GM21526 (cell line): ENCODE results near the gene SYTL1.

Experiments used
- ATAC-seq: cut with Tn5 transposase; IDR thresholded peaks from one replicate; pipeline ENCODE4 v1.9.1; 2021; ENCODE audit warnings: moderate library complexity; ENCODE audit not compliant: unreplicated experiment, low FRiP score

The SYTL1 gene

DNA sequence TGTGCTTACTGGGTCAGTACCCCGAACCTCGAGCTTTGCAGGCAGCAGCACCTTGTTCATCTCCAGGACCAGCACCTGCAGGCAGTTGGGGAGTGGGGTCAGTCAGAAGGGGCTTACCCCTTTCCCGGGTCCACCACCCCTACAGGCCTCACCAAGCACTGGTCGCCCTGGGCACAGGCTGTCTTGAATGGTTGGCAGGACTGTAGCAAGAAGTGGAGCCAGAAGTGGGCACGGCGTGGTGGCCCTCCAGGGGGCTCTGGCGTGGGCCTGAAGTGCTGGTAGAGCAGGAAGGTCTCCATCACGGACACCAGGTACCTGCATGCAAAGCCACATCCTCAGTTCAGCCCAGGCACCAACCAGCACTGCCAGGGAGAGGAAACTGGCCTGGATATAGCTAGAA is 19.7 kb downstream of the SYTL1 start:
- ATAC-seq: no peak

DNA sequence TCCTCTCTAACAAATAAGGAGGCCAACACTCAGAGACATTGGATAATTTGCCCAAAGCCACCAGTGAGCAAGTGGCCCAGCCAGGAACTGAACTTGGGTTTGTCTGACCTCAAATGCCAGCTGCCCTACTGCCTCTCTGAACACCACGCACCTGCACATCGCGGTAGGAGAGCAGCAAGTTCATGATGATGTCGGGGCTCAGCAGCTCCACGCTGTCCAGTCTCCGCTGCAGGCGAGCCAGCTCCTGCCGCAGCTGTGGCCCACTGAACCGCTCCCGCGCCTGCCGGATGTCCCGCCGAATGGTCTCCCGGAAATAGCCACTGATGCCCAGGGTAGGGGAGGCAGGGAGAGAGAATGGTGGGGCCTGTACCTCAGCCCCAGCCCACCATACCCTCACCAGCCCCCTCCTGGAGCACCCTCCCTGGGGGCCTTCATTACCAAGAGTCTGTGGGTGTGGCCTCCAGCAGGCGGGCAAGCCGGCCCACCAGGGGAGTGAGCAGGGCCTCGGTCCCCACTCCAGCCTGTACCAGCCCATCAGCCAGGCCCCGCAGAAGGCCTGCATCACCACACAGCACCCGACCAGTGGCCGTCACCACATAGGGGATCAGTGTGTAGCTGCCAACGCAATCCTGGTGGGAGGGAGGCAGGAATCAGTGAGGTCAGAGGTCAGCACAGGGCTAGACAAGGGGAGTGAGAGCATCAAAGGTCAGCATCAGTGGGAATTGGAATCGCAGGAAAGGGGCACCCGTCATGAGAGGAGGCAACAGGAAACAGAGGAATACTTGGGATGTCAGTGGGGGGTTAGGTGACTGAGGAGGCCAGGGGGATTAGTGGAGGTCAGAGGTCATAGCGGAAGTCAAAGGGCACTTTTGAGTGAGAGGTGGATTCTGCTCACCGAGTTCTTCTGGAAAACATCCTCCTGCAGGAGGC is 22.2 kb downstream of the SYTL1 start:
- ATAC-seq: no peak

DNA sequence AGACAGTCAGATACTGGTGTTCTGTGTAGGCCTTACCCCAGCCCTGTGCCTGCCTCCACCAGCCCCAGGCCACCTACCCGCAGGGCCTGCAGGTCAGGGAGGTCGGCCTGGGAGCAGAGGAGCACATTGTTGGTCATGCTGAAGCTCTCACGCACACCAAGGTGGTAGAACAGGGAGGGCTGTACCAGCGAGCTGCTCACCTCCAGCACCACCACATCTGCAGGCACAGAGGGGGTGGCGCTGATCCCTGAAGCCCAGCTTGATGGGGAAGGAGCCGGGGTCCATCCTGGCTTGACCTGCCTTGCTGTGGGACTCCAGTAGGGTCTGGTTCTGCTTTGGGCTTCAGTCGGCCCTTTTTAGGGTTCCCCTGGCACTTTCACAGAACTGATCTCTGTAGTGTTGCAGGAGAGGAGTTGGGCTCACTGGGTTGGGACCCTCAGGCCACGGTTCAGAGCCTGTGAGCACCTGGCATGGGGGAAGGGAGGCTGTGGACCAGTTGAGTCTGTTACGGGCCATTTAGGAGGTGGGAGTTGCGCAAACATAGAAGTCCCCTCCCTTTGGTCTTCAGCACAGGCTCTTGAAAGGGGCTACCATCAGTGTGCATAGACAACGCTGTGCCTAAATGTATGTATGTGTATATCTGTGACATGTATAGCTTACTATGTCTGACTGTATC is 23.0 kb downstream of the SYTL1 start:
- ATAC-seq: no peak

DNA sequence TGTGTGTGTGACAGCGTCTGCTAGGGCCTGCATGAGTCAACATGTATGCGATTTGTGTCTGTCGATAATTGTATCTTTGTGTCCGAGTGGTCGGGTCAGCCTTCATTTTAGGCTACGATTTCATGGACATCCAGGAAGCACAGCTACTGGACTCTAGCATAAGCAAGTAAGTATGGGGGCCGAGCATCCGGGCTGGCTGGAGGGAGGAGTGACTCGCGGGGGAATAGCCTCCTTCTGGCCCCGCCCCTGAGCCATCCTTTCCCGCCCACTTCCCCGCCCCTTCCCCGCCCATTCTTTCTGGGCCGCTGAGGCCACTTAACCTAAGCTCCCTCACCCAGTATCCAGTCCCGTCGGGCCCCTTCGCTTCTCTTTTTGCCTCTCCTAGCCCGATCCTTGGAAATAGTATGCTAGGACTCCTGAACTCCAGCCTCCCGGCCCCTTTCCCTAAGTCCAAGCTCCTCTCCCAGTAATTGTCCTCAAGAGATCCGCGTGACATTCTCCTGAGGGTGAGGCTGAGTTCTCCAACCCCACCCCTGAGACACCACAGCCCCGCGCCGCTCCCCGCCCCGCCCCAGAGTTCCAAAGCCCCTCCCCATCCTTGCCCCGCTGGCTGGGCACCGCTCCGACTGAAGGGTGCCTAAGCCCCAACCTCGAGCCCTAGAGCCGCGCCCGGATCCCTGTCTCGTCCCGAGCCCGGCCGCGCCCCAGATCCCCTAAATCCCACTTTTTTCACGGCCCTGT is 23.7 kb downstream of the SYTL1 start:
- ATAC-seq: no peak

GRCh38 chr1:27366113-27366410 is 24.2 kb downstream of the SYTL1 start:
- ATAC-seq: no peak

- ATAC-seq: no peak
Observed at GRCh38 chr1:27366411-27367159, 24.8 kb downstream of the SYTL1 start, which contains the start of gene MAP3K6. TSS of gene MAP3K6 (minus strand) at chr1:27366961. CDS start at chr1:27366597, 364 bp downstream.

DNA sequence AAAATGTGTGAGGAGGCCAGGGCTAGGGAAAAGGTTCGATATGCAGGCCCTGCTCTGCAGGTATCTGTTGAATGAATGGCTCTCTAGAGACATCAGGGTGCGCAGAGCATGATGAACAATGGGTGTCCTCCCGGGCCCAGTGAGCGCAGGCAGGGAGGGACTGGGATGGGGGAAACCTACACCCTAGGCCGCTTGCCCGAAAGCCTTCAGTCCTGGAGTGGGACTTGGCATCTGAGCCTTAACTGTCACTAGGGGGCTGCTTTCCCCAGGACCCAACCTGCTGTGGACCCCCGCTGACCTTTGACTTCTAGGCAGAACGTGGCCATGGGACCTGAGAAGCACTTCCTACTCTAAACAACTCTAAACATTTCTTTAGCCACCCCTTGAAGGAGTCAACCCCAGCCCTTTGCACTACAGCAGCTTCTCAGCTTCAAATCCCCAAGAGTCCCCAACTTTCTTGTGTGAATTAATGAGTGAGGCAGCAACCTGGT is 25.4 kb downstream of the SYTL1 start:
- no peak for ATAC-seq

- no peak for ATAC-seq
Observed at GRCh38 chr1:27368869-27369582, 27.2 kb downstream of the SYTL1 start.

GRCh38 chr1:27372022-27372807 is 30.4 kb downstream of the SYTL1 start:
- ATAC-seq: no peak

GRCh38 chr1:27372808-27373690 is 31.2 kb downstream of the SYTL1 start:
- ATAC-seq: no peak

GRCh38 chr1:27374362-27375086 is 32.7 kb downstream of the SYTL1 start, which contains the start of gene FCN3:
TSS of gene FCN3 (minus strand) at chr1:27374824. CDS start at chr1:27374818, 6 bp downstream.
- no peak for ATAC-seq

DNA sequence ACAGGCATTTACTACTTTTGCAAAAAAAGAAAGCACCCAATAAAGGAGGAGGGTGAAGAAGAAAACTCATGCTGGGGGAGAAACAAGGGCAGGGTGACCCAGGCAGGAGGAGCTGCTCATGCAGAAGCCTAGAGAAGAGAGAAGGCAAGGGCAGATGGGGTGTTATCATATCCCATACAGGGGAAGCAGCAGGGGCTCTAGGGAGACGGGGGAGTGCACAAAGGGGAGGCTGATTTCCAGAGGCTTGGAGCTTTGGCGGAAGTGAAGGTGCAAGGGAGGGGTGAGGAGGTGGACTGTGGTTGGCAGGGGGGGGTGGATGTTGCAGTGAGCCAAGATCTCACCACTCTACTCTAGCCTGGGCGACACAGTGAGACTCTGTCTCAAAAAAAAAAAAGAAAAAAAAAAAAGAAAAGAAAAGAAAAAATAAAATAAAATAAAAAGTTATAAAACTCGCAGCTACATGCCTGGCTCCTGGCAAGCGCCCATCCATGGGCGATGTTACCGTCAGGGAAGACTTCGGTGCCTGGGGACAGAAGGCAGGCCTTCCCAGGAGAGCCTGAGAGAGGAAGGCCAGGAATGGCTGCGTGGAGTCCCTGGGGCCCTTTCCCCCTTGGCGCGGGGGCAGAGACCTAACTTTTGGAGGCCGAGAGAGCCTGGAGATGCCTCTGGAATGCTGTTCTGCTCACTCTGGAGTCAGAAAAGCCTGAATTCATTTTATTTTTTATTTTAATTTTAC is 36.1 kb downstream of the SYTL1 start:
- no peak for ATAC-seq

- no peak for ATAC-seq
Observed at GRCh38 chr1:27379564-27380122, 37.8 kb downstream of the SYTL1 start.

DNA sequence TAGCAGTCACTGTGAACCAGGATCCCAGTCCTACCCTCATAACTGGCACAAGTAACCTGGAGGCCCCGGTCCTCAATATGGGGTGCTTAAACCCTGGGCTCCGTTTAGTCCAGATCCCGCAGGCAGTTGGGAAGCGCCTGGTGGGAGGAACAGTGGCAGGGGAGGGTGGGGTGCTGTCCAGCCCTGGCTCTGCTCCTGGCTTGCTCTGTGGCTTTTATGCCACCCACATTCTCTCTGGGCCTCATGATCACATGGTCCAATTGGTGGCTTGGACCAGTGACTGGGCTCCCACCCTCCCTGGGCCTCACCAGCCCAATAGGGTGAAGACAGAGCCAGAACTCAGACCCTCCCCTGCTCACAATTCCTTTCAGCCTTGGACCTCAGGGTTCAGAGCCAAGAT is 38.4 kb downstream of the SYTL1 start:
- ATAC-seq: no peak

DNA sequence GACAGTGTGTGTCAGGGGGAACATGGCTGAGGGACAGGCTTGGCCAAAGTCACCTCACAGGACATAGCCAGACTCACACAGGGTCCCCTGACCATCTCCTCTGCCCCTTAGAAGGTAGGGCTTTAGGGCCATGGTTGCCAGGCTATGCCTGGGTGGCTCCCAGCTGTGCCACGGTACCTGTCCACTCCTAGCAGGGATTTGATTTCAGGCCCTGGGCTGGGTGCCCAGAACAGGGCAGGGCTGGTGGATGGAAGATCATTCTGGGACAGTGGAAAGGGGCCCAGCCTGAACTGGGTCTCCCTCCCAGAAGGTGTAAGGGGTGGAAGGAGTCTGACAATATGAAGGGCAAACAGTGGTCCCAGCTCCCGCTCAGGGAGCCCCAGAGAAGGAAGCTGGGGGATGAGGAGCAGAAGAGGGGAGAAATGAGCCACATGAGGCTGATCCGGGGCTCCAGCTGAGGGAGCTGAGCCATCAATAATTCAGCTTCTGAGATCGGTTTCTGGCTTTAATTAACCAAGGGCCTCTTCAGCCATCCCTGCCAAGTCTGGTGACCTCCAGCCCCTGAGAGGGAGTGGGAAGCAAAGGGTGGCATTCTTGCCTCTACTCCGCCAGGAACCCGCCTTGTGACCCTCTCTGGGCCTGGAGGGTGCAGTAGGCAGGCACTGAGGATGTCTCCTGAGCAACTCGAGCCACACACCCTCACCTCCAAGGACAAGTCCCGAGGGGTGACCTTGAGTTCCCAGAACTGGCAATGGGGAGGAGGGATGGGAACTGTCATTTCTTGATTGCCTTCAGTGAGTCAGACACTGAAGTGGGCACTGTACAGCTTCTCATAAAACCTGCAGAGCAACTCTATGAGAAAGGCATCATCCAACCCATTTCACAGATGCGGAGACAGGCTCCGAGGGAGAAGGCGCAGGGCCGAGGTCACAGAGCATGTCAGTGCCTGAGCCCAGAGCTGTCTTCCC is 39.2 kb downstream of the SYTL1 start:
- ATAC-seq: no peak
